ENCODE measurements around the gene MAPKAP1.

DNA sequence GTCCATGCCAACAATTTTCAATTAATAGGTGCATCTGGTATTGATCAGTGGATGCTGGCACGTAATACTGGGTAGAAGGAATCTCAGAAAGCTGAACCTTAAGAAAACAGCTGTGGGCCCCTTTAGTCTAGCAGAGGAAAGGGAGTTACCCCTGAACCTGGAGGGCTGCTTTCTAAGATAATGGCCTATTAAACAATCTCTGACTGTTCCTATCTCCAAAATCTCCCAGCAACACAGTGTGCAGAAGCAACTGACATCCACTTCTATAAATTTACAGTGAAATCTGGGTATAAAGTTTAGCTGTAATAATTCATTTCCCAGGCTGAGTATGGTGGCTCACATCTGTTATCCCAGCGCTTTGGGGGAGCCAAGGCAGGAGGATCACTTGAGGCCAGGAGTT is 198.8 kb downstream of the MAPKAP1 start:
- TF ChIP-seq CTCF (conservative IDR thresholded peaks at IDR 0.05) (no peak), ZFX (IDR thresholded peaks at IDR 0.05) (no peak)

Data from C4-2B (cell line).